ENCODE results near the gene NCOA3.

- no peak for TF ChIP-seq ZC3H10 (CRISPR knock-in tag; IDR thresholded peaks at IDR 0.05)
- no peak for TF ChIP-seq GLIS3 (CRISPR knock-in tag; IDR thresholded peaks at IDR 0.05)
- TF ChIP-seq CREB5 (CRISPR knock-in tag; IDR thresholded peaks at IDR 0.05; ENCODE audit: low read depth): no peak
- no peak for TF ChIP-seq OSR1 (CRISPR knock-in tag; IDR thresholded peaks at IDR 0.05)
- TF ChIP-seq TCF4 (CRISPR knock-in tag; IDR thresholded peaks at IDR 0.05; ENCODE audit: borderline replicate concordance): no peak
Measured at GRCh38 chr20:47509104-47509661, 7.5 kb downstream of the NCOA3 start.
